Panc1 (cell line): ENCODE results near the gene TRAPPC1. TPM values are rescaled to one million over a fixed set of nuclear protein-coding genes. Genes with fewer than 3 reads are reported as not detected.

Experiments used
- ATAC-seq: fragments of 200-7000 bp; cut with Tn5 transposase; 2 replicates; pipeline ENCODE4 v1.9.1; 2020; ENCODE audit warnings: mild to moderate bottlenecking, moderate library complexity
- BruUV-seq: library from RNA; stranded (reverse); fragments of 400-500 nt; replicated peaks from 2 replicates; lab custom pipeline; 2021; lab: Mats Ljungman, UMichigan
- CTCF ChIA-PET: fragments of 300-600 bp; sonication (Branson Sonifier 250); formaldehyde crosslinking; loops from one replicate; lab custom pipeline; 2022; ENCODE audit warnings: antibody characterized with exemption; lab: Charles Lee
- POLR2A ChIA-PET: fragments of 300-600 bp; sonication (Branson Sonifier 250); formaldehyde crosslinking; loops from one replicate; lab custom pipeline; 2022; ENCODE audit warnings: antibody characterized with exemption; lab: Charles Lee
- DNase-seq: peaks from one replicate; pipeline ENCODE4 v3.0.0-alpha.2; 2010; ENCODE audit warnings: low read depth, low spot score
- H3K27ac ChIP-seq: 2 replicates; pipeline ENCODE4 v1.5.1; 2011; ENCODE audit warnings: mild to moderate bottlenecking, low read length, inconsistent platforms
- H3K27me3 ChIP-seq: fragments of 200-500 bp; sonication (Bioruptor generic); 2 replicates; pipeline ENCODE4 v1.6.0; 2014; ENCODE audit warnings: low read length, inconsistent platforms; ENCODE audit not compliant: control insufficient read depth, insufficient read depth
- H3K36me3 ChIP-seq: fragments of 200-500 bp; sonication (Bioruptor generic); 2 replicates; pipeline ENCODE4 v1.5.1; 2014; ENCODE audit warnings: inconsistent platforms, mild to moderate bottlenecking, low read length, moderate library complexity; ENCODE audit not compliant: control insufficient read depth, insufficient read depth
- H3K4me1 ChIP-seq: 2 replicates; pipeline ENCODE4 v1.5.1; 2011; ENCODE audit warnings: inconsistent platforms, mild to moderate bottlenecking, low read length, moderate library complexity; ENCODE audit not compliant: control insufficient read depth, insufficient read depth
- H3K4me3 ChIP-seq, 2 experiments: 2 replicates each; pipeline ENCODE4 v1.5.1; 2011 to 2012; ENCODE audit warnings: low read depth in 2 of 2, low read length in 2 of 2, mild to moderate bottlenecking in 2 of 2, inconsistent platforms in 1 of 2, moderate library complexity in 1 of 2
- H3K9me3 ChIP-seq: fragments of 200-500 bp; sonication (Bioruptor generic); 2 replicates; pipeline ENCODE4 v1.5.1; 2014; ENCODE audit warnings: low read depth, mild to moderate bottlenecking, inconsistent platforms, low read length, moderate library complexity; ENCODE audit not compliant: control insufficient read depth, insufficient read depth
- POLR2AphosphoS5 ChIP-seq: IDR thresholded peaks from 2 replicates; pipeline ENCODE4 v1.6.1; 2012; ENCODE audit warnings: mild to moderate bottlenecking, low read depth, low read length, moderate library complexity
- REST ChIP-seq, 2 experiments: IDR thresholded peaks; 2 replicates each; pipeline ENCODE4 v1.6.1; 2011 to 2012; ENCODE audit warnings: low read depth in 2 of 2, control low read depth in 1 of 2, low read length in 1 of 2, mild to moderate bottlenecking in 1 of 2, moderate library complexity in 1 of 2; ENCODE audit not compliant: insufficient read depth in 1 of 2
- SIN3A ChIP-seq: IDR thresholded peaks from 2 replicates; pipeline ENCODE4 v1.6.1; 2012; ENCODE audit warnings: low read depth, mild to moderate bottlenecking, low read length, moderate library complexity, borderline replicate concordance; ENCODE audit not compliant: insufficient read depth
- TCF7L2 ChIP-seq: IDR thresholded peaks from 2 replicates; pipeline ENCODE4 v1.6.1; 2011; ENCODE audit warnings: mild to moderate bottlenecking, low read depth, low read length, inconsistent platforms
- in situ Hi-C: cut with HindIII; loops from 2 replicates; pipeline ENCODE4 v1.10.0; 2016; ENCODE audit warnings: low sequenced_read_pairs, low pct_unique_long_range_greater_than_20kb
- intact Hi-C: fragments of 100-400 bp; cut with micrococcal nuclease; formaldehyde crosslinking; loops from one replicate; pipeline ENCODE4 v1.10.0; 2022; ENCODE audit not compliant: unreplicated experiment
- total RNA-seq: library from RNA; stranded (reverse); gene quantifications from one replicate; pipeline ENCODE4 v1.2.1, GENCODE V29; 2021; ENCODE audit not compliant: unreplicated experiment
- TF ChIP-seq, protein P1 (sequence below): fragments of 450-650 bp; IDR thresholded peaks from 2 replicates; pipeline ENCODE4 v1.5.1; 2017; ENCODE audit warnings: mild to moderate bottlenecking

Gene TRAPPC1
- total RNA-seq, 1 experiment from 2014 or later: 154 TPM

- no peaks in the 10 kb centered on the region for H3K27me3 ChIP-seq
- CTCF ChIA-PET: no interaction called here
- ATAC-seq: no peak
- no peak overlapping the region for H3K4me3 ChIP-seq
- peaks cover 9% of the 10 kb centered on the region; the same call in 1 of the 2 replicates for H3K36me3 ChIP-seq
- H3K9me3 ChIP-seq: no peaks in the 10 kb centered on the region
- intact Hi-C loops (no loop called here), in situ Hi-C loops (no loop called here)
- no peak for TF ChIP-seq POLR2AphosphoS5
- no peak for TF ChIP-seq SIN3A
- TF ChIP-seq TCF7L2: no peak
- TF ChIP-seq, protein P1, sequence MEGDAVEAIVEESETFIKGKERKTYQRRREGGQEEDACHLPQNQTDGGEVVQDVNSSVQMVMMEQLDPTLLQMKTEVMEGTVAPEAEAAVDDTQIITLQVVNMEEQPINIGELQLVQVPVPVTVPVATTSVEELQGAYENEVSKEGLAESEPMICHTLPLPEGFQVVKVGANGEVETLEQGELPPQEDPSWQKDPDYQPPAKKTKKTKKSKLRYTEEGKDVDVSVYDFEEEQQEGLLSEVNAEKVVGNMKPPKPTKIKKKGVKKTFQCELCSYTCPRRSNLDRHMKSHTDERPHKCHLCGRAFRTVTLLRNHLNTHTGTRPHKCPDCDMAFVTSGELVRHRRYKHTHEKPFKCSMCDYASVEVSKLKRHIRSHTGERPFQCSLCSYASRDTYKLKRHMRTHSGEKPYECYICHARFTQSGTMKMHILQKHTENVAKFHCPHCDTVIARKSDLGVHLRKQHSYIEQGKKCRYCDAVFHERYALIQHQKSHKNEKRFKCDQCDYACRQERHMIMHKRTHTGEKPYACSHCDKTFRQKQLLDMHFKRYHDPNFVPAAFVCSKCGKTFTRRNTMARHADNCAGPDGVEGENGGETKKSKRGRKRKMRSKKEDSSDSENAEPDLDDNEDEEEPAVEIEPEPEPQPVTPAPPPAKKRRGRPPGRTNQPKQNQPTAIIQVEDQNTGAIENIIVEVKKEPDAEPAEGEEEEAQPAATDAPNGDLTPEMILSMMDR: no peak
- no peak for TF ChIP-seq REST (IDR thresholded peaks at IDR 0.05; ENCODE audit: insufficient read depth in 1 of 2, low read depth in 2 of 2, low read length in 1 of 2)
- no peak overlapping the region for H3K27ac ChIP-seq
- DNase-seq: no peak
- no TSS peak for BruUV-seq
- POLR2A ChIA-PET: no interaction called here
- H3K4me1 ChIP-seq: peaks cover 15% of the 10 kb centered on the region; the same call in 1 of the 2 replicates
Measured at GRCh38 chr17:7881276-7882054, 50.3 kb downstream of the TRAPPC1 start.

Other genes starting within 250 kb of the TRAPPC1 start
- 129 TPM for gene TP53, start 244.5 kb downstream of the TRAPPC1 start, total RNA-seq
- gene WRAP53, start 243.5 kb downstream of the TRAPPC1 start, total RNA-seq: 27.0 TPM
- gene EFNB3, start 226.7 kb downstream of the TRAPPC1 start, total RNA-seq: 2.5 TPM
- 0.13 TPM for gene DNAH2, start 214.2 kb downstream of the TRAPPC1 start, total RNA-seq
- gene KDM6B, start 97.7 kb downstream of the TRAPPC1 start, total RNA-seq: 19.9 TPM
- 1.6 TPM for gene TMEM88, start 76.9 kb downstream of the TRAPPC1 start, total RNA-seq
- 75.2 TPM for gene NAA38, start 74.4 kb downstream of the TRAPPC1 start, total RNA-seq
- gene CYB5D1, start 73.9 kb downstream of the TRAPPC1 start, total RNA-seq: 8.6 TPM
- 84.6 TPM for gene CHD3, start 43.2 kb downstream of the TRAPPC1 start, total RNA-seq
- gene RNF227, start 15.7 kb downstream of the TRAPPC1 start, total RNA-seq: 2.6 TPM
- 3.5 TPM for gene KCNAB3, start 2.1 kb downstream of the TRAPPC1 start, total RNA-seq
- 60.5 TPM for gene CNTROB, start 260 bp upstream of the TRAPPC1 start, total RNA-seq
- not detected for gene GUCY2D, start 70.7 kb upstream of the TRAPPC1 start, total RNA-seq
- gene ALOX15B, start 107.1 kb upstream of the TRAPPC1 start, total RNA-seq: not detected
- not detected for gene ALOX12B, start 155.8 kb upstream of the TRAPPC1 start, total RNA-seq
- 0.46 TPM for gene ALOXE3, start 186.6 kb upstream of the TRAPPC1 start, total RNA-seq
- gene HES7, start 192.2 kb upstream of the TRAPPC1 start, total RNA-seq: 4.0 TPM
- 17.1 TPM for gene PER1, start 220.5 kb upstream of the TRAPPC1 start, total RNA-seq
- 28.6 TPM for gene VAMP2, start 231.0 kb upstream of the TRAPPC1 start, total RNA-seq
- 10.6 TPM for gene TMEM107, start 244.4 kb upstream of the TRAPPC1 start, total RNA-seq